HG03439 (cell line): ENCODE results near the gene WDPCP.
"Not testable (repeated sequence)": the region's sequence is repeated elsewhere in the genome, so short reads cannot be mapped to it uniquely, and the experiment has no call there.

Experiments used
- ATAC-seq: cut with Tn5 transposase; IDR thresholded peaks from one replicate; pipeline ENCODE4 v1.9.1; 2021; ENCODE audit warnings: mild to moderate bottlenecking, moderate library complexity; ENCODE audit not compliant: unreplicated experiment

Gene WDPCP

DNA sequence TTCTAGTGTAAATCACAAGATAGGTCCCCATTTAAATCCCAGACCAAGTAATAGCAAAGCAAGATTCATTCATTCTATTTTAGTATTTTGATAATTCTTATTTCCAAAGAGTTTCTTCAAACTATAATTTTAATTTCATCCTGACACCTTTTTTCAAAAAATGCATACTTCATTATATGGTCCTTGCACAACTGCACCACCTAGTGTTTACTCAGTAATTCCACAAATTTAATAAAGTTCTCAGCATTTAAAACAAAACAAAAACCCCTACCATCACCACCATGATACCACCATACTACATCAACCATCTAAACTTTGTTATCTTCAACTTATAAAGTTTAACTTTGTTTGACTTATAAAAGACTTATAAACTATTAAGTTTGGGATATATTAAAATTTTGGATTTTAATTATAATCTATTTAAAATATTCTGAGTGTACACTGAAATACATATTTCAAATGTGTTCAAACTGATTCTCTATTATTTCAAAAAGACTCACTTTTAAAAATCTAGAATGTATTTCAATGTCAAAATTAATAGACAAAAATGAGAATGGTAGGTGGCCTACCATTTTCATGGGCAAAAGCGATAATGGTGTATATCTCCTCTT, 44.2 kb downstream of the WDPCP start:
- ATAC-seq = no peak

DNA sequence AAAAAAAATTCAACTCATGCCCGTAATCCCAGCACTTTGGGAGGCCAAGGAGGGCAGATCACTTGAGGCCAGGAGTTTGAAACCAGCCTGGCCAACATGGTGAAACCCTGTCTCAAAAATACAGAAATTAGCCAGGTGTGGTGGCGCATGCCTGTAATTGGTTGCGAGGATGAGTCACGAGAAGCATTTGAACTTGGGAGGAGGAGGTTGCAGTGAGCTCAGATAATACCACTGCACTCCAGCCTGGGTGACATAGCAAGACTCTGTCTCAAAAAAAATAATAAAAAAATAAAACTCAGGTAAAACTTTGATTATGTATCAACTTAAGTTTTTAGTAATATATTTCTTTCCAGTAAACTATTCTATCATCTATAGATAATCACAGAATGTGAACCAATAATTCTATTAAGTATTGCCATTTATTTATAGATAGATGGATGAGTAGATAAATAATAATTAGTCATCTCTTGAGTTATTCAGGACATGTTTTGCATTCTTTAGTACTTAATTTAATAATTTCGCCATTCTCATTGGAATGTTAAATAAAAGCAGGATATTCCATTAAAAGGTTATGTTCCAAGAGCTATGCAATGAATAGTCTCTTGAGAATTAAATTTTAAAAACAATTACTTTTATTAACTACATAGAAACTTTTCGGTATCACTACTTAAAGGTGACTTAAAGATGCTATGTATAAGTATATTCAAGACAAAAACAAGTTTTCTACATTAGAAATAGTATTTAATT, 48.7 kb downstream of the WDPCP start:
- ATAC-seq = no peak

DNA sequence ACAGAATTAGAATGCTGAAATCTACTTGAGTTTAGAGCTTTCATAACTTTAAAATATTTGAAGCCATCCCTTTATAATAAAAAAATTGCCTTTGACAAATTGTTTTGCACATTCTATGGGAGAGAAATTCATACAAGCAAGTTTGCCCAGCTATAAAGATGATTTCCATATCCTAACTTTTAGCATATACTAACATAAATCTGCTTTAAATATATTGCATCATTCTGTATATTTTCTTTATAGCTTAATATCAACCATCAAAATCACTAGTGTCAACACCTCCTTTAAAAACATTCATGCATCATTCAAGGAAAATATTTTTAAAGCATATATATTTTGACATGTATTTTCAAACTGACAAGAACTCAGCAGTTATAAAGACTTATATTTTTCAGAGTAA, 49.9 kb downstream of the WDPCP start:
- no peak for ATAC-seq

DNA sequence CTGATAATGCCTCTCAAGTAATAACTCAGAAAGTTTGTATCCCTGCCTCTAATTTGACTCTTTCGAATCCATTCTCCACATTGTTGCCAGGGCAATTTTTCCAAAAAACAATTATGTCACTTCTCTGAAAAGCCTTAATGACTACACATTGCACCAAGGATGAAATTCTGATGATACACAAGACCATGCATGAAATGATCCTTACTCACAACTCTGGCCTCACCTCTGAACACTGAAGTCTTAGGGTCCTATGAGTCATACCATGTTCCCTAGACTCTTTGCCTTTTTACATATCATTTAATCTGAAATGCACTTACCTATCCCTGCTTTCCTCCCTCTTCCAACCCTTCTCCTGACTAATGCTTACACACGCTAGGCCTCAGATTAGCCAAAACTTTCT, 51.0 kb downstream of the WDPCP start:
- ATAC-seq = no peak

DNA sequence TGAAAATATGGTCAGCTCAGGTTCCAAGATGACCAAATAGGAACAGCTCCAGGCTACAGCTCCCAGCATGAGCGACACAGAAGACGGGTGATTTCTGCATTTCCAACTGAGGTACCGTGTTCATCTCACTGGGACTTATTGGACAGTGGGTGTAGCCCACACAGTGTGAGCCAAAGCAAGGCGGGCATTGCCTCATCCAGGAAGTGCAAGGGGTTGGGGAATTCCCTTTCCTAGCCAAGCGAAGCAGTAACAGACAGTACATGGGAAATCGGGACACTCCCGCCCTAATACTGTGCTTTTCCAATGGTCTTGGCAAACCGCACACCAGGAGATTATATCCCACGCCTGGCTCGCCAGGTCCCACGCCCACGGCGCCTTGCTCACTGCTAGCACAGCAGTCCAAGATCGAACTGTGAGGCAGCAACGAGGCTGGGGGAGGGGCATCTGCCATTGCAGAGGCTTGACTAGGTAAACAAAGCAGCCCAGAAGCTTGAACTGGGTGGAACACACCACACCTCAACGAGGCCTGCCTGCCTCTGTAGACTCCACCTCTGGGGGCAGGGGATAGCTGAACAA, 57.5 kb downstream of the WDPCP start:
- no peak for ATAC-seq

DNA sequence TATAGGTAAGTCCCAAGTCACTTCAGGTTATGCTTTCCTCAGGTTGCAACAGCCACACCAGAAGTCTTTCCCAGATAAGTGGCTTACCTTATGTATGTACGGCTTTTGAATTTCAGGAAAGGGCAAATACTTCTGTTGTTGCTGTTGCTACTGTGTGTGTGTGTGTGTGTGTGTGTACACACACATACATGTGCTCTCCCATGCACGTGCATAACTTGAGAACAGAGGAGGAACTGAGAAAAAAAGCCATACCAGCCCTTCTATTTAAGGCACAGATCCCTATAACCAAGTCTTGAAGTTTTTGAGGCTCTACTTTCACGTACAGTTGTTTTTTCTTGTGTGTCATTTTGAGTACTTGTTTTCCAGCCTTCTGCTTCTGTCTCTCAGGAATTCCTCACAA, 62.4 kb downstream of the WDPCP start:
- no peak for ATAC-seq

DNA sequence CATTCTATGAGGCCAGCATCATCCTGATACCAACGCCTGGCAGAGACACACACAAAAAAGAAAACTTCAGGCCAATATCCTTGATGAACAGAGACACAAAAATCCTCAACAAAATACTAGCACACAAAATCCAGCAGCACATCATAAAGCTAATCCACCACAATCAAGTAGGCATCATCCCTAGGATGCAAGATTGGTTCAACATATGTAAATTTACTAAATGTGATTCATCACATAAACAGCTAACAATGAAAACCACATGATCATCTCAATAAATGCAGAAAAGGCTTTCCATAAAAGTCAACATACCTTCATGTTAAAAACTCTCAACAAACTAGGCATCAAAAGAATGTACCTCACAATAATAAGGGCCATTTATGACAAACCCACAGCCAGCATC, 65.3 kb downstream of the WDPCP start:
- no peak for ATAC-seq

DNA sequence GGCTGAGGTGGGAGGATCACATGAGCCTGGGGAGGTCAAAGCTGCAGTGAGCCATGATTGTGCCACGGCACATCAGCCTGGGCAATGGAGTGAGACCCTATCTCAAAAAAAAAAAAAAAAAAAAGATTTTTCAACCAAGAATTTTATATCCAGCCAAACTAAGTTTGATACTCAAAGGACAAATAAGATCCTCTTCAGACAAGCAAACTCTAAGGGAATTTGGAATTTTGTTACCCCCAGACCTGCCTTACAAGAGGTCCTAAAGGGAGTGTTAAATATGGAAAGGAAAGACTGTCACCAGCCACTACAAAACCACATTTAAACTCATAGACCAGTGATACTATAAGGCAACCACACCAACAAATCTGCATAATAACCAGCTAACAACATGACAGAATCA, 67.5 kb downstream of the WDPCP start:
- ATAC-seq = no peak

DNA sequence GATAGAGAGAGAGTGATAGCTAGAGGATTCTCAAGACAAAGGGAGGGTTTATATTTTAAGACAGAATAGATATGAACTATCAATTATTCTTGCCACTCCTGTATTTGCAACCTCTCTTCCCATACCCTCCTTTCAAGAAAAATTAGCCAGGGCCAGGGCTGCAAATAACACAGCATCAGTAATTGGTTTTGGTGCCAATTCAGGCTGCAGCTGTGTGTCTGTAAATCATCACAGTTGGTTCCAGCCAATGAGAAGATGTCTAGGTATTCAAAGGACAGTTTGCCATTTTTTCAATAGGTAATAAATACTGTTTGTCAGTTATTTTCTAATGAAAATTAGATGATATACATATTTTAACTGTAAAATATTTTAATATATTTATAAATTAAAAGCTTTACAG, 73.5 kb downstream of the WDPCP start:
- no peak for ATAC-seq

DNA sequence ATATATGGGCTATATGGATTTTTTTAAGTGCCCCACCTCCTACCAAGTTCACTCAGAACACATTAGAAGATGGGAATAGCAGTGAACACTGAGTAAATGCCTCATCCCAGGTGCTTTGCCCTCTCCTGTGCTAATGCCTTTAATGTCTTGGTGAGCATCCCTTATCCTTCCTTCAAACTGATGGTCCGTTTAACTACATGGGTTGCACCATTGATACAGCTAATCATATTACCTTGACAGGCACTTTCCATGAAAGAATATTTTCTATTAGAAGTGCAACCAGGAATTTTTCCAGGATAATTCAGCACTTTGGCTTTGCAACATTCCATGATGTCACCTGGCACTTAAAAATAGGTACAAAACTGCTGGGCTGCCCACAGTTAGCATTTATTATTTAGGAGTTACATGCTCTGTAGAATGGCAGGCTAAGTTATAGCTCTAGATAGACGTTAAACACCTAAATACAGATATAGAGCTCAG, 74.0 kb downstream of the WDPCP start:
- no peak for ATAC-seq

DNA sequence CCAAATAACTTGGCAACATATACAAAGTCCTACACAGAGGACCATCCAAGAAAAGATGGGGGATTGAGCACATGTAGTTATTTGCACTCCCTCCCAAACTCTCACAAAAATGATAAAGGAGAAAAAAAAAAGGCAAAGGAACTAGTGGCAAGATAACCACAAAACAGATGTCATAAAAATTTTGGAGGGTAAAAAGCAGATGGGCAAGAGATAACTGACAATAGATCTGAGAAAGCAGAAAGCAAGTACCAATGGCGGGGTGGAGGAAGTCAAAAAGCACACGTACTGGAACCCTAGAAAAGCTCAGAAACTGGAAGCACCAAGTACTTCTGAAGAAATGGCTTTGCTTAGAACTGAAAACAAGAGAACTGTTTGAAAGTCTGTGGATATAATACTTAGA, 82.0 kb downstream of the WDPCP start:
- ATAC-seq = no peak

DNA sequence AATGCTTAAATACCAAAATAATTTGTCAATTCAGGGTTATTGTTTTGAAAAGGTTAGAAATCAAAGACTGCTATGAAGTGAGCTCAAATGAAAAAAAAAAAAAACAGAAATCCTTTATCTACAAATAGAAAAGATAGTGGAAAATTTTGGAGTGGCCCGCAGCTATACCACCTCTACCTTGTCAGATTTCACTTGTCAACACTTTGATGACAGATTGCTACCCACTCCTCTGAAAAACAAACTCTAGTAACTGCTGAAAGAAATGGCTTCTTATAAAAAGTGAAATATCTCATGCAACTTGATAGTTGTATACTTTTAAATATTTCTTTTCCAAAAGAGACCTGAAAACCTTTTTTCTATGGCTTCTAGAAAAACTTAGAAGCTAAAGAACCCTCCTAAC, 84.5 kb downstream of the WDPCP start:
- ATAC-seq = no peak

DNA sequence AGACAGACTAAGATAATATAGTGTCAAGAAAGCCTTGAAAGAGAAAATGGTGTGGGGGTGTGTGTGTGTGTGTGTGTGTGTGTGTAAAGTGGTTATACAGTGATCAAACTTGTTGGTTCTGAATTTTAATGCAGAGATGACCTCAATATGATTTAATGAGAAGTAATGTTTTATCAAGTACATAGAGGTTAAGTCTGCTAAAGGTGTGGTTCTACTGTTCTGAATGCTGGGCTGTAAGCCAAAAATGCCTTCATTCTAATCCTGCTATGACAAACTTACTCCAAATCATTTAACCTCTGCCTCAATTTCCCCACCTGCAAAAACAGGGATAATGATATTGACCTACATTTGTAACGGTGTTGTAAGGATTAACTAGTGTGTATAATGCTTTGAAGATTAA, 87.9 kb downstream of the WDPCP start:
- no peak for ATAC-seq

DNA sequence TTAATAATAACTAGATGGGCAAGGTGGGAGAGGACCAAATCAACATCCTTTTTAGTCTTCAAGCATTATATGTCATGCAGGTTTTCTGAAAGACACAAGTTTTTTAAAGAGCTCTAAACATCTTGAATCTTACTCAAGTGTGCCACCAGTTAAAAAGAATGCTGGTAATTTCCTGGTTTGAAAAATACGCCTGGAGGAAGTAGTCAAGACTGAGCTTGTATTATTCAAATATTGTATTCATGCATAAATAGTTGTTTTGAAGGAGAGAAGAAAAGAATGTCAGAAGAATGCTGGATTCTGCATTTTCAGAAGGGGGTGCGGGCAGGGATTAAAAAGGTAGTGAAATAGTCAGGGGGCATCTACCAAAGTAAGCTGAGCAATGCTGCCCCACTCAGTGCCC, 90.7 kb downstream of the WDPCP start:
- no peak for ATAC-seq

DNA sequence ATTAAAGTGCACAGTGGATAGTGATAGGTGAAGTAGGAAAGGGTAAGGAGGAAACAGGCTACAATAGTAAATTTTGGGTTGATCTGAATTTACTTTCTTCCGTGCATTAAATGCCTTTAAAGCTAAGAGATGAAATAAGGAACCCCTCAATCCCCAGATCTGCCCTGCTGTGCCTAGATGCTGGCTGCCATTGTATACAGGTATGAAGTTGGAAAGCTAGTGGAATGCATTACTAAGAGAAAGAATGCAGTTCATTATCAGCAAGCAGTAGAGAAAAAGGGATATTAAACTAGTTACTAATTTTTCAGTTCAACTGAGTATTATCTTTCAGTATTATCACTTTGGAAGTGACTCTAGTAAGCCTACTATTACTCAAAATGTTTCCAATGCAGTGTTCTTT, 93.3 kb downstream of the WDPCP start:
- no peak for ATAC-seq

DNA sequence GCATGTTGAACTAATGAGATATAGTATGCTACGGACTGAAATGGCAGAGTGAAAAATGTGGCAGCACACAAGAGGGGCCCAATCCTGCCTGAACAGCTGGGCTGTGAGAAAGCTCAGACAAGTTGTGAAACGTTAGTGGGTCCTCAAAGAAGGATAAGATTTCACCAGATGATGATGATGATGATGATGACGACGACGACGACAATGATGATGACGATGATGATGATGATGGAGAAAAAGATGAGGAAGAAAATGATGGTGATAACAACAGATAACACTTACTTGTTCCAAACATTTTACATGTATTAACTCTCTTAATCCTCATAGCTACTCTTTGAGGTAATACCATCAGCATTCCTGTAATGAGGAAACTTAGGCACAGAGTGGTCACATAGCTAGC, 94.2 kb downstream of the WDPCP start:
- ATAC-seq = no peak

DNA sequence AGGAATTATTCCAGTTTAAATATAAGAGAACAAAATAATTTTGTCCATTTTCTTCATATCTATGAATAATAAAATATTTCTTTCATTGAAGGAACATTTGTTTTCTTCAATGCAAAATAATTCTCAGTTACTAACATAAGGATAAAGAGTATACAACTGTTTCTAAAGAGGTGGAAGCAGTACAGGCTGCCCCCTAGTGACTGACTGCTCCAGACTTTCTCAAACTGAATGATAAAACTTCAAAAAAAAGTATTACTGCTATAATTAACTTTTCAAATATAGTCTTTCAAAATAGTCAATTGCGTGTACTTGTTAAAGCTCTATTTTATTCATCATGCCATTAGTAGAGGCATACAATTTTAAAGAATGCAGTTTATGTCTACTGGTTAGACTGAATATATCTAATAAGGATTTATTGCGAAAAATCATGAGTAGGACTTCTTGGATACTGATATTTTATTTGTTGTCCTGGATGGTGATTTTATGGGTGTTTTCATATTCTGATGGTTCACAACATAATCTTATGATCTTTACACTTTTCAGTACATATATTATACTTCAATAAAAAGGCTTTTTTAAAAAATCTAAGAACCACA, 100.1 kb downstream of the WDPCP start:
- no peak for ATAC-seq

DNA sequence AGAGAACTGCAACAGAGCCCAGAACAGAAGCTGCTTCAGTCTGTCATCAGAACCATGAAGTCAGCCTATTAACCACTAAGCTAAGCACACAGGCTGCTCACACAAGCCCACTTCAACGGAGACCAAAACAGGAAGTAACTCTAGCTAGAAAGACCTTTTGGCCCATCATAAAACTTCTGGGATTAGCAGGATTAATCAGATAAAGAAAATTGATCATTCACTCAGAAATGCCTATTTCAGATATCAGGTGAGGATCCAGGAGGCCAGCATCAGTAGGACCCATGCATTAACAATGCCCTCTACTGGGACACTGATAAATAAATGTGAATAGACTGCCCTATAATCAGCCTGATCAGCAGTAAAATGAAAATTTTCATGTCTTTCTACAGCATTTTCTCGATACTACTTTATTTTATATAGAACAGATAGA, 101.4 kb downstream of the WDPCP start:
- ATAC-seq = no peak

DNA sequence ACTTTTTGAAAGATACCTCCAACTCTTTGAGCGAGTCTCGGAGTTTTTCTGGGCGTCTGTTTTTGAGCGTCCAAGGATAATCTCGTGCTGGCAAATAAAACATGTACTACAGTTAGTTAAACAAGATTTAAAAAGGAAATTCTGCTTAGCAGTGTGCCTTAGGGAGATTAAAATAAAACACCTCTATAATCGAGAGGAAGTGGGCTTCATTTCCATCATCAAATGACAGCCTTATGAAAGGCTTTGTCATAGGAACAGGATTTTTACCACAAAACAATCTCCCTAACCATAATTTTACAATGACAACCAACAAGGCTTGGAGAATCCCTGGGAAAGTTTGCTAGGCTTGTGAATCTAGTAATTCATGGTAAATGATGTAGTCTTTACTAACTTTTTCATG, 103.4 kb downstream of the WDPCP start:
- ATAC-seq = no peak

DNA sequence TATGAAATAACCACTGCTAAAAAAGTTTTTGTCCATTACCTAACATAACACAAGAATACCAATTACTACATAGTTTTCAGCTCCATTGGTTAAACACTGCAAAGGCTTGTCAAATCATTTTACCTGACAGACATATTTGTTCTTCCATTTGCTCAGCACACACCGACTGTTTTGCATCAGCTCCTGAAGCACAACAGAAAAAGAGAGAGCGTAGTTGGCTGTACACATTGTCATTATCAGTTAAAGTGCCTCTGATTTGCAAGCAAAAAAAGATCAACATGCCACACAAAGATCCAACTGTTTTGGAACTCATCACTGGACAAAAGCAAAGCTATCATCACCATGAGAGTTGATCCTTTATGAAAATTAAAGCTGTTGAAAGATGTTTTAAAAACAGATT, 103.8 kb downstream of the WDPCP start:
- no peak for ATAC-seq

DNA sequence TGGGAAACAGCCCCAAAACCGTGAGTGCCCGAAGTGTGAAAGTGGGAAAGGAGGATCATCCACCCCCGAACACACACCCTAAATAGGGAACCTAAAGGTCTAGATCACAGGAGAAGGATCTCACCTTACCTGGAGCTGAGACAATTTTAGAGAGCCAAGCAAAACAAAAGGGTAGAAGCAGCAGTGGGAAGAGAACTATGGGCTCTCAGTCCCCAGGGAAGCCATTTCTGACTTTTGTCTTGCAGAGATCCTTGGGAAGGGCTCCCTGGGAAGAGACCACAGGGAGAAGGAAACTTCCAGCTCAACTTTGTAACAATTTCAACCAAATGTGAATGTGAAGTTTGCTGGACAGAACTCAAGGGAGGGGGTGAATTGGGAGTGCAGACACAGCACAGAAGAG, 110.6 kb downstream of the WDPCP start:
- ATAC-seq = no peak

DNA sequence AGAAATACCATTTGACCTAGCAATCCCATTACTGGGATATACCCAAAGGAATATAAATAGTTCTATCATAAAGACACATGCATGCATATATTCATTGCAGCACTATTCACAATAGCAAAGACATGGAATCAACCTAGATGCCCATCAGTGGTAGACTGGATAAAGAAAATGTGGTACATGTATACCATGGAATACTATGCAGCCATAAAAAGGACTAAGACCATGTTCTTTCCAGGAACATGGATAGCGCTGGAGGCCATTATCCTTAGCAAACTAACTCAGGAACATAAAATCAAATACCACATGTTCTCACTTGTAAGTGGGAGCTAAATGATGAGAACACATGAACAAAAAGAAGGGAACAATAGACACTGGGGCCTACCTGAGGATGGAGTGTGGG, 119.0 kb downstream of the WDPCP start:
- ATAC-seq = not testable (repeated sequence)
